ENCODE measurements around the gene OXSR1. TPM values are rescaled to one million over a fixed set of nuclear protein-coding genes. Genes with fewer than 3 reads are reported as not detected.
"Not testable (repeated sequence)": the region's sequence is repeated elsewhere in the genome, so short reads cannot be mapped to it uniquely, and the experiment has no call there.

OXSR1 gene
- total RNA-seq, 1 donor from 2014 or later: 24.0 TPM

DNA sequence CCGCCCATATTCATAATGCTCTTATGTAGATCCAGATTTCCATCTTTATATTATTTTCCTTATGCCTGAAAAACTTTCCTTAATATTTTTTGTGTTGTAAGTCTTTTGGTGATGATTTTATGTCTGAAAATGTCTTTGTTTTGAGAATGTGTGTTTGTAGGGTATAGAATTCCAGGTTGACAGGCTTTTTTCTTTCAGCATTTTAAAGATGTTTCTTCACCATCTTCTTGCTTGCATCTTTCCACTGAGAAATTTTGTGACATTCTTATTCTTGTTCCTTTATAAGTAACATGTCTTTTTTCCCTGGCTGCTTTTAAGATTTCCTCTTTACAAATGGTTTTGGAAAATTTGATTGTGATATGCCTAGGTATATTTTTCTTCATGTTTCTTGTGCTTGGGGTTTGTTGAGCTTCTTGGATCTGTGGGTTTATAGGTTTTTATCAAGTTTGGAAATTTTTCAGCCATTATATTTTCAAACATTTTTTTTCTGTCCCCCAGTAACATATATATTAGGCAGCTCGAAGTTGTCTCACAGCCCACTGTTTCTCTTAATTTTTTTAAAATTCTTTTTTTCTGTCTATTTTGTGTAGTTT lies 73.2 kb downstream of the OXSR1 start:
- ATAC-seq (ENCODE audit: poor library complexity) (no peak), DNase-seq (no peak)
- intact Hi-C loops (cut with DNase I): no loop called here

DNA sequence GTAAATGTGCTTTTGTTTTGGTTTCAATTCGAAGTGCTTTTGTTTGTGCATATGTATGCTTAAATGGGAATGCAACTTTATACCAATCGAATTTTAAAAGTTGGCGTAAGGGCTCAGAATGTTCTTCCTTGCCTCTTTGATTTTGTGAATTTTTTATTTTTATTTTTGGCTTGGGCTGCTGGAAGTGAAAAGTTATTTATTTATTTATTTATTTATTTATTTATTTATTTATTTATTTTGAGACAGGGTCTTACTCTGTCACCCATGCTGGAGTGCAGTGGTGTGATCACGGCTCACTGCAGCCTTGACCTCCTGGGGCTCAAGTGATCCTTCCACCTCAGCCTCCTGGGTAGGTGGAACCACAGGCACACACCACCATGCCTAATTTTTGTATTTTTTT lies 77.5 kb downstream of the OXSR1 start:
- DNase-seq; intact Hi-C loops (cut with DNase I); ATAC-seq (ENCODE audit: poor library complexity): not testable (repeated sequence)

DNA sequence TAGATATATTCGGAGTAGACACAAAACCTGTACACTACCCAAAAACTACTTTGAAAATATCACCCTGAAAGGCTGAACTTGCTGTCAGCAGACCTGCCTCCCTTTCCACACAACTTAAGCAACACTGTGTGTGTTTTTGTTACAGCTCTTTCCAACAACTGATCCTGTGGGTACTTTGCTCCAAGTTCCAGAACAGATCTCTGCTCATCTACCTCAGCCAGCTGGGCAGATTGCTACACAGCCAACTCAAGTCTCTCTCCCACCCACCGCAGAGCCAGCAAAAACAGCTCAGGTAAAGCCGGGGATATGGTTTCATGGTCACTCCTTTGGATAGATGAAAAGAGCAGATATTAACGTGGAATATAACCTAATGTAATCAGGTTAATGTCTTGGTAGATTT lies 80.6 kb downstream of the OXSR1 start:
- ATAC-seq (ENCODE audit: poor library complexity) (no peak), DNase-seq (no peak)
- intact Hi-C loops (cut with DNase I): no loop called here

DNA sequence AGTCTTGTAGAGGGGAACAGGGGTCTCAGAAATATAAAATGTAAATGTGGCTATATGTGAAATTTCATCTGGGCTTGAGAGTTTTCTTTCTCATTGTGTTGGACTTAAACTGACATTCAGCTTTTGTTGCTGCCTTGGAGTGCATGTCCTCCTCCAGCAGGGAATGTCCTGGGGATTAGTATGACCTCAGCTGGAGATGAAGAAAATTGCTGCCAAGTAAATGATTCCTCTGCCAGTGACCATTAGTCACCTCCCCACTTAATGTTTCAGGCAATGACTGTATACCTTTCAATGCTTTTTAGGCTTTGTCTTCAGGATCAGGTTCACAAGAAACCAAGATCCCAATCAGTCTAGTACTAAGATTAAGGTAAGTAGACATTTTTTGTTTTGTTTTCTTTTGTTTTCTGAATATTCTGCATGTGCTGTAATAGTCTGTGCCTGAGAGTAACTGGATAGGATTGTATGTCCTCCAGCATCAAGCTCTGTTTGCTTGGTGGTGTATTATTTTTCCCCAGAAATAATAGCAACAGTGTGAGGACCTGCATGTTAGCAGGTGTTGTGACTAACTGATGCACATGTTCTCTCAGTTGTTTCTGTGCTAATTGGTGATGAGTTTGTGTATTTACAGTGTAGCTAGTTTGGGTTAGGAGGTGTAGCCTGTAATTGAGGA lies 82.2 kb downstream of the OXSR1 start:
- no peak for DNase-seq
- intact Hi-C loops (cut with DNase I): no loop called here
- ATAC-seq (ENCODE audit: poor library complexity): peak; percentile 91

DNA sequence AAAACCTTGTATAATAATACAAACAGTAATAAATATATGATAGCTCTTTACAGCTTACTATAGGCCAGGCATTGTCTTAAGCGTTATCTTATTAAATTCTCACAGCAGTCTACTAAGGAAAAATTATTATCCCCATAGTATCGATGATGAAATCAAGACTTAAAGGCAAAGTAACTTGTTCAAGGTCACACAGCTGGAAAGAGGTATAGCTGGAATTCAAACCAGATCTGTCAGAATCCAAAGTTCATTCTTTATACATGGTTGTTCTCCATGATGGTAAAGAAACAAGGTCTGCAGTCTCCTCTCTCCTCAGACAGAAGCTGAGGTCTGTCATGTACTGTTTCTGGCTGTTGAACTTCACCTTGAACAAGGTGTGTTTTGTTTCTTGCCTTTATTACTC lies 84.9 kb downstream of the OXSR1 start:
- intact Hi-C loops (cut with DNase I): no loop called here
- DNase-seq: no peak
- no peak for ATAC-seq (ENCODE audit: poor library complexity)

DNA sequence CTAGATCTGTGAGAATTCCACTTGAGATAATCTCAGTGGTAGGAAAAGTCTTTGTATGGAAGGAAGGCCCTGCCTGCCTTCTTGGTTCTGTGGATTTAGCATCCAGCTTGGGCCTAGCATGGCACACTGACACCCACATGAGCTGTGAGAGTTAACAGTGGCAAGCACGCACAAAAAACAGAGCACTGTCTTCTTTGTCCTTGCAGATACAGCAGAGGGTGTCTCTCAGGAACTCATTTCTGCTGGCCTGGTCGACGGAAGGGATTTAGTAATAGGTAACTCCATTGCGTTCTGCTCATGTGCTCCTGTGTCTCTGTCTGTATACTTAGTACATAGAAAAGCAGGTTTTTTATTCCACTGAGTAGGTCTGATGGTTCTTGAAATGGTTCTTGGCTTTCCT lies 85.9 kb downstream of the OXSR1 start:
- intact Hi-C loops (cut with DNase I): no loop called here
- ATAC-seq (ENCODE audit: poor library complexity): no peak
- no peak for DNase-seq

DNA sequence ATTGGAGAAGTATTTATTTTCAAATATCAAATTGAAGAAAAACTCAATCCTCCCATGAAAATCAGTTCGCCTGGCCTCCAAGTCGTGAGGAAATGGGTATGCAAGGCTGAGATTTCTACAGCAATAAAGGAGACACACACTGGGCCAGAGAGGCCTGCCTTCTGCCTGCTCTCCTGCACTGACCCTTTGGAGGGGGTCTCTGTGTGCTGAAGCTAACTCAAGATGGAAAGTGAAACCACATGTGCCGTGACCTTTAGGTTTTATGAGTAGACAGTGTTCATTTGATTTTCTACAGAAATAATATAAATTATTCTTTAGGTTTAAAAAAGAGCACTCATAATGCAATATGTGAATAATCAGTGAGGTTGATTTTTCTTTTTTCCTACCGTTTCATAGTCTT lies 88.4 kb downstream of the OXSR1 start:
- ATAC-seq (ENCODE audit: poor library complexity): no peak
- intact Hi-C loops (cut with DNase I): no loop called here
- DNase-seq: no peak

DNA sequence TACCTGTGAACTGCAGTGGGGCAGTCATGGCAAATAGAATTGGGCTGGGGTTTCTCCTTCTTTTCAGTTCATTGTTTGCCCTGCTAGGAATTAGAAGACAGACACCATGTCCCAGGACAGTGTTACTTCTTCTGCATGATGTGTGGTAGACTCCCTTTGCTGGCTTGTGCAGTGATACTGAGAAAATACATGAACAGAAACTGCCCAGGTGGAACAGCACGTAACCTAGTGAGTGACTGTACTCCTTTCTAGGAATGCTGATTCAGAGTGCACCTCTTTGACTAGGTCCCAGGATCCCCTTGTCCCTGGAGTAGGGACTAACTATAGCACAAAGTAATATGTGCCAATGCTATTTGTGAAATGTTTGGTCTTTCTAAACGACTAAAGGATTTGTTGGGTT lies 89.5 kb downstream of the OXSR1 start:
- intact Hi-C loops (cut with DNase I): no loop called here
- DNase-seq: no peak
- no peak for ATAC-seq (ENCODE audit: poor library complexity)

DNA sequence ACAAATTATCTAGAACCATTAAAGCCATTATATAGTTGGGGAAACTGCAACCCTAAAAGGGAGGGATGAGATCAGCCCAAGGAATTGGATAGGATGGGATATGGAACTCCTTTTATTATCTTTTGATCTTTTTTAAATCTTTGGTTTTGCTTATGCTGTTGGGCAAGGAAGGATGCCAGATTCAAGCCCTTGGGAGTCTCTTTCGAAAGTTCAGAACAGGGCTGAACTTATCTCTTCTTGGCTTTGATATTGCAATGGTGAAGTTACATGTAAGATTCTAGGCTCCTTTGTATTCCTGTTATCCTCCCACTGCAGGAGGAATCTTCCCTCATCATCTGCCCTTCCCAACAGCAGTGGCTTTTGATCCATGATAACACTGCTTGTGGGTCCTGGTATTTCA lies 90.3 kb downstream of the OXSR1 start:
- no peak for DNase-seq
- peak; percentile 22 for ATAC-seq (ENCODE audit: poor library complexity)
- intact Hi-C loops (cut with DNase I): no loop called here

DNA sequence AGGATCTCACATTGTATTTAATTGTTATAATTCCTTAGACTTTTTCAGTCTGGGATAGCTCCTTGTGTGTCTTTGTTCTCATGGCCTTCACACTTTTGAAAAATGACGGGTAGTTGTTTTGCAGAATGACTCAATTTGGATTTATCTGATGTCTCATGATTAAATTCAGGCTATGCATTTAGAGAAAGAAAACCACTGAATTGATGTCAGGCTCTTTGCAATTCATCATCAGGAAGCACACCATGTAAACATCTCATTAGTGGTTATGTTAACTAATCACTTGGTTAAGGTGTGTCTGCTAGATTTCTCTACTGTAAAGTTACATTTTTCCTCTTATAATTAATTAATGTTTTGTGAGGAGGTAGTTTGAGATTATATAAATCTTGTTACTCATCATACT lies 92.2 kb downstream of the OXSR1 start:
- DNase-seq (no peak), ATAC-seq (ENCODE audit: poor library complexity) (no peak)
- intact Hi-C loops (cut with DNase I): no loop called here

DNA sequence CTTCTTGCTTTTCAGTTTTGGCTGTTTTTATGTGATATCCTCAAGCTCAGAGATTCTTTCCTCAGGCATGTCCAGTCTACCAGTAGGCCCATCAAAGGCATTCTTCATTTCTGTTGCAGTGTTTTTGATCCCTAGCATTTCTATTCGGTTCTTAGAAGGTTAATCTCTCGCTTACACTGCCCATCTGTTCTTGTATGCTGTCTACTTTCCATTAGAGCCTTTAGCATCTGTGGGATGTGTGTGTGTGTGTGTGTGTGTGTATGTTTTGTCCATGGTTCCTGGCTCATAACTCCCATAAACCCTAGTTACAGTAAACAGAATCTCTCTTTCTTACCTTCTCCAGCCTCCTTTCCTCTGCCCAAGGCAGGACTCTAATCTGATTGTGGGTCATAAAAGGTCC lies 95.1 kb downstream of the OXSR1 start:
- DNase-seq (no peak), ATAC-seq (ENCODE audit: poor library complexity) (no peak)
- intact Hi-C loops (cut with DNase I): no loop called here

DNA sequence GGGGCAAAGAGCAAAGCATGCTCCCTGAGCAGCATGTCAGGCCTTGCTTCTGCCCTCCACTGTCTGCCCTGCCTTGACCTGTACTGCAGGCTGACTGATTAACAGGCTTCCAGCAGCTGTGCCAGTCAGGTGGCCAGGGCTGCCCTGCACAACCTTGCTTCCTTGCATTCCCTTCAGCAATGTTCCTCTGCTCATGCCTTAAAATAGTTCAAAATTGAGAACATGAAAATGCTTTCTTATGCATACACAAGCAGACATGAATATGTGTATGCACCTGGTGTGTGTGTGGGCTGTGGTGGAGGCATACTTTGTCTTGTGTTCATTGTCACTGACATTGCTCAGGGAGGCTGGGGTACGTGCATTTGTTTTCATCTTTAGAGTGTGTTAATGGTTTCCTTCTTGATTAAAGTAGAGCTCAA lies 99.0 kb downstream of the OXSR1 start:
- peak; percentile 92 for ATAC-seq (ENCODE audit: poor library complexity)
- no peak for DNase-seq
- intact Hi-C loops (cut with DNase I): no loop called here

DNA sequence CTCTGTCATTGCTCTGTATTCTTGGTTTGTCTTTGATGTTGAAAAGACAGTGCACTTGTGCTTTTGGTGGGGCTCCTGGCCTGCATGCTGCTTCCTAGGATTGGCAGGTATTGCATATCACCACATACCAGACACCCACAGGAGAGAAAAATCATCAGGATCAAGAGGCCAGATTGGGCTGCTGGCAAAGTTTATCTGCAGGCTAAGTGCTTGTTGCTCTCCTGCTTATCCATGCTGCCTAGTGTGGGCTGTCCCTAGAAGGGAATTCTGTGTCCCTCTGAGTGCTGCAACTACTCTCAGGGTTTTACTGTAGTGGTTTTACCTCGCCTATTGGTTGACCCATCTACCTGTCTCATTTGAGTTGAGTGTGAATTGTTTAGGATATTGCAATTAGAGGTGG lies 99.4 kb downstream of the OXSR1 start:
- ATAC-seq (ENCODE audit: poor library complexity) (peak; percentile 77), DNase-seq (no peak)
- intact Hi-C loops (cut with DNase I): no loop called here

DNA sequence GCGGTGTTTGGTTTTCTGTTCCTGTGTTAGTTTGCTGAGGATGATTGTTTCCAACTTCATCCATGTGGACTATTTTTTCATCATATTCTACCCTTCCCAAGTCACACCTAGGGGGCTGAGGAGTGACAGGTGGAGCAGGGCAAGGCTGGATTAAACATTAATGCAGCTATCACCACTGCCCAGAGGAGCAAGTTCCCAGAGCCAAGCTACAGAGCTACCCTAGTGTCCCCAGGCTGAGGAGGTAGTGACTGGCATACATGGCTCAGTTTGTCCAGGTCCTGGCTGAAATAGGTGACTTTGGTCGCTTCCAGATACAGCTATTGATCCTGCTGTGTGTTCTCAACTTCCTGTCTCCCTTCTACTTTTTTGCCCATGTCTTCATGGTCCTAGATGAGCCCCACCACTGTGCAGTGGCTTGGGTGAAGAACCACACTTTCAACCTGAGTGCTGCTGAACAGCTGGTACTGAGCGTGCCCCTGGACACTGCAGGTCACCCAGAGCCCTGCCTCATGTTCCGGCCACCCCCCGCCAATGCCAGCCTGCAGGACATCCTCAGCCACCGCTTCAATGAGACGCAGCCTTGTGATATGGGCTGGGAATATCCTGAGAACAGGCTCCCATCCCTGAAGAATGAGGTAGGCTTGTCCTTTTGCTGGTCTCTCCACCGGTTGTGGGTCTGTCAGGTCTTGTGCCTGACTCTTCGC lies 100.4 kb downstream of the OXSR1 start, which contains the start of gene SLC22A13:
SLC22A13 (plus strand) TSS at position 209 of the 704 bp plus-strand sequence; CDS start at position 258, 49 bp downstream.
- DNase-seq (no peak), ATAC-seq (ENCODE audit: poor library complexity) (no peak)
- intact Hi-C loops (cut with DNase I): no loop called here

DNA sequence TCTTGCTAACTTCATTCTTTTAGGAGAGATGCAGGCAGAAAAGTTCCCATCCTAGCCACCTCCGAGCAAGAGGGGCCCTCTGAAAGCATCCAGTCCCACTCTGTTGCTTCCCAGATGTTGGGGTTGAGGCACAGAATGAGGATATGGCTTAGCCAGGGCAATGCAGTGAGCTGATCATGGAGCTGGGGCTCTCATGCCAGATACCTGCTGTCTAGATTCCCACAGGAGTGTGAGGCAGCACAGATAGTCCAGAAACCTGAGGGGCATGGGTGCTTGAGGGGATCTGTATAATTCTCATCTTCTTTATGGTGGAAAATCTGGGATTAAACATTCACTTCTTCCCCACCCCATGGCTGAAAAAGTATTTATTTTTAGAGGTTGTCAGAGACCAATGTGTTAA lies 101.5 kb downstream of the OXSR1 start:
- DNase-seq: no peak
- intact Hi-C loops (cut with DNase I): no loop called here
- no peak for ATAC-seq (ENCODE audit: poor library complexity)

DNA sequence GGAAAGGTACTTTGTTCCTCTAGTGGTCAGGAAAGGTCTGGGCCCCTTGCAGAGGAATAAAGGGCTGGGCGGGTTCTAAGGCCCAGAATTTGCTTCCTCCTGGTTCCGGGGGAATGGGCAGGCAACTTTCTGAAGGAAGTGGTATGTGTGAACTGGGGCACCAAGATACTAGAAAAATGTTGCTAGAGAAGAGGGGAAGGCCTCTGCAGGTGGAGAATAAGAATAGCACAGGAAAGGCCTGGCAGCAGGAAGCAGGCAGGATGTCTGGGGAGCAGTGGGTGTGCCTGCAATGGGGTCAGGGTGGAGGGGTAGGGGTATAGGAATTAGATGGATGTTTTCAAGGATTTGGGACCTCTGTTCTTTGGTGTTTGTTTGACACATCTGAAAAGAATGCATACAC lies 102.3 kb downstream of the OXSR1 start:
- intact Hi-C loops (cut with DNase I): no loop called here
- no peak for ATAC-seq (ENCODE audit: poor library complexity)
- DNase-seq: no peak

DNA sequence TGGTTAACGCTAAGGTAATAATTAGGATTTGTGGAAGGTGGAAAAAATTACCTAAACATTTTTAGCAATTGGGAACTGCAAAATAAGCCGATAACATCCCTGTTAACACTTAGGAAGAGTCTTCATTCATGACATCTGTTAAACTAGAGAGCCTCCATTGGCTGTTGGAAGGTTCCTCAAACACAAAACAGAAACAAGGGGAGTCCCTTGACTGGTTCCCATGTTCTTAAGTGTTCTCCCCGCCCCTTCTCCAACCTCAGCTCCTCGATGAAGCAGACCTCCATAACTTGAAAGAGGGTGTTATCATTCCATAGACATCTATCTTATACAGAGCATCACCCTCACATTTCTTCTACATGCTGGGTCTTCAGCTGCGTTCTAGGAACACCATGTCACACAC lies 102.8 kb downstream of the OXSR1 start:
- no peak for ATAC-seq (ENCODE audit: poor library complexity)

DNA sequence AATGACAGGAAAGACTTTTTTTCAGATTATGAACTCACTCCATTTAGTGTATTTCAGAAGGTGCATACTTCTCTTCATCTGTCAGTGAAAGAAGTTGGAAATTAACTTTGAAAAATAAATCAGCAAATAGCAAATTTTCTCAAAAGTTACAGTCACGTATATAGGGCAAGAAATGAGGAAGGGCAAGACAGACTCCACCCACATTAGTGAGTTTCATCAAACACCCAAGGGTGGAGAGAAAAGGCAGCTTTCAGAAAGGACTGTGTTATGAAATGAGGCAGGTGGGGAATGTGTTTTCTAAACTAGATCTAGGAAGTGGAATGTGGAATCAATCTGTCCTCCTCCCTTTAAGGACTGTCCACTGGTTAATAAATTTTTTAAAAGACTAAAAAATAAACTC lies 103.2 kb downstream of the OXSR1 start:
- ATAC-seq (ENCODE audit: poor library complexity): no peak
- intact Hi-C loops (cut with DNase I): no loop called here
- no peak for DNase-seq

More for the DNA sequence above, 102.8 kb downstream of the OXSR1 start:
- no peak for DNase-seq
- intact Hi-C loops (cut with DNase I): no loop called here

DNA sequence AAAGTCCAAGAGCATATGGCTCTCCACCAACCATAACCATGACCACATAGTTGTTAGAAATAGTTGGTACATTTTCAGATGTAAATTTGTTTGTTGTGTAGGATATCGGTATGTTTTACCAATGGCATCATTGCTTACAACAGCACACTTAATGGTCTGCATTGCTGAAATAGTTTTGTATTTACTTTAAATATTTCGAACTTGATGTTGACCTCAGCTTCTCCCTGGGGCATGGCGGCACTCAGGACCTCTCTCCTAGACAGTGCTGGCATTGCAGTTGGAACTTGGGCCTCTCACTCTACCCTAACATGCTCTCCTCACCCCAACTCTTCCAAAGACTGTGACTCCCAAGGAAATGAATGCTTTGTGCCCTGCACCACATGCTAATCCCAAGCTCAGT lies 105.3 kb downstream of the OXSR1 start:
- ATAC-seq (ENCODE audit: poor library complexity): no peak
- DNase-seq: no peak
- intact Hi-C loops (cut with DNase I): no loop called here

DNA sequence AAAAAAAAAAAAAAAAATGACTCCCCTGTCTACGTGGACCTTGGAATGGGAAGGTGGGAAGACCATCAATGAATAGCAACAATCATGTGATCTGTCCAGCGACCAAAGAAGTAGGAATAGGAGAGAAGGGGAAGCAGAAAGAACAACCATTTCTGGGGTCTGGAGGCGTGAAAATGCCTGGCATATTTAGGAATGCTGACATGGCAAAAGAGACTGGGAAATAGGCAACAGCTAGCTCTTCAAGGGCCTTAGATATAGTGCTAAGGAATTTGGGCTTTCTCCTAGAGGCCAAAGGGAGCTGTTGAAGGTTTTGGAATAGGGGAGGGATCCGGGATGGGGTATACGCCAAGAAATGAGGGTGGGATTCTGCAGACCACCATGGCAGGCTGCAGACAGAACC lies 106.2 kb downstream of the OXSR1 start:
- ATAC-seq (ENCODE audit: poor library complexity): no peak

More for the DNA sequence above, 106.2 kb downstream of the OXSR1 start:
- intact Hi-C loops (cut with DNase I): no loop called here
- DNase-seq: no peak
